Stimulated activated naive CD8-positive, alpha-beta T cell treated with anti-CD3 and anti-CD28 coated beads, Interleukin-15, Interleukin-2, amounts not matched to agents 100 U/mL and 50 U/mL, for 24 hours (primary cell): ENCODE data around the gene LBX2.
A peak's percentile ranks its signal among the peaks of the same experiment; 100 is the strongest.

Source experiments
- ATAC-seq: fragments of 150-1000 bp; cut with Tn5 transposase; one replicate; pipeline ENCODE4 v1.10.0; 2021
- DNase-seq: peaks from one replicate; pipeline ENCODE4 v3.0.0; 2021

Gene LBX2

DNA sequence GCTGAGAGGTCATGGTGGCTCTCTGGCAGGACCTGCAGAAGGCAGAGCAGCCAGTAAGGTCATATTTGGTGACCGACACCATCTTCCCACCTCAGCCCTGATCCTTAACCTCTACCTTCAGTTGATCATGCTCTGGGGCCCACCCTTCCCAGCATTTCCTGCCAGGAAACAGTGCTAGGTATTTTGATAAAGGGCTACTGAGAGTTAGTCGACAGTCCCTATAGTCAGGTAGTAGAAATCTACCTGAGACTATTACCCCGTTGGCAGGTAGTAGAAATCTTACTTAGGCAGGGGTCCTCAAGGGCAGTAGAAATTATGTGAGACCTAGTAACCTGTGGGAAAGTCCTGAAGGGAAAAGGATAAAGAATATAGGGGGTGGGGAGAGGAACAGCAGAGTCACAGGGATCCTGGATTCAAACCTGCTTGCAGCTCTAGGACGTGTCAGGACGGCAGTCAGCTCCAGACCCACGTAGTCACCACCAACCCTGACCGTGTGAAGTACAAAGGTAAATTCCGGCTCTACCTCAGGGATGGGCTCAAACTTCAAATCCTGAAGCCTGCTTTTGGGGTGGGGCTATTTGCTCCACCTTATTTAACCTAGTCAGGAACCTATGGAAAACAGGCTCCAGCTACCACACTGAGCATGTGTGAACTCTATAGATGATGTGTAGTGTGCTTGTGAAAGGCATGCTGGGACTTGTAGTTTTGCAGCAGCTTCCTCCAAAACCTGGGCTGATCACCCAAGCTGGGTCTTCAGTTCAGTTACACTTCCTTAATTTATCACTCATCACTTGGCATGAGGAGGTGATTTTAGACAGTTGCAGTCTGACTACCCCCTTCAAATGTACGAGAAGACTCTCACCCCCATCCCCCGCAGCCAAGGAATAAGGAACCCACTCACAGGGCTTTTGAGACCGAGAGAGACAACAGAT is 26.6 kb upstream of the LBX2 start, which contains the start of gene DQX1:
TSS of gene DQX1 (minus strand) at position 515 of the 932 bp plus-strand sequence. CDS start at position 13, 502 bp downstream.
- DNase-seq = no peak

DNA sequence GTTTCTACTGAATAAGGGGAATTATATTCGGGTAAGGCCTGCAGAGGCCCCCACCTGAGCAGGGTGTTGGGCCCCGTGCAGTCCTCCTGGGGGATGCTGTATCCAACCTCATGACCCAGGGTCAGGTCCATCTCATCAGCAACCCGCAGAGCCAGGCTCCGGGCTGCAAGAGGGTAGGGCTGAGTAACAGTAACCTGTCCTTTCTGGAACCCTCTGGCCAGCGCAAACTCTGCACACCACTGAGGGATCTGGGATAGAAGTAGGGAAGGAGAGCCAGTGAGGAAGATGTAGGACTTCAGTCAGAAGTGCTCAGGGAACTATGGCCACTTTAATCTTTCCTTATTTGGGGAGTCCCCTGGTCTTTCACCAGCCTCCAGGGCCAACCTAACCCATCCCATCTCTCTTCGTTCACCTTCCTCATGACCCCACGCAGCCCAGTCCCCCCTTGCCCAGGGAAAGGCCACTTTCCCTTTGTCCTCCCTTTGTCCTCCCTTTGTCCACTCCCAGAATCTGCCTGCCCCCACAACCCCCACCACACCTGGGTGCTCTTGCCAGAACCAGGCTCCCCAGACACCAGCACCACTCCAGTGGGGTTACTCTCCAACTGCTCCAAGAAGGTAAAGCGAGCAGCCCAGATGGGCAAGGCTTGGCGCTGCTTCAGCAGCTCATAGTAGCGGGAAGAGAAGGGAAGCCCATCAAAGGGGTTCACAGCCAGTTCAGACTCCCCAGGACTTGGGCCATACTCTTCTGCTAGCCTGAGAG is 25.7 kb upstream of the LBX2 start:
- no peak for ATAC-seq
- no peak for DNase-seq

More for the DNA sequence above, 26.6 kb upstream of the LBX2 start, which contains the start of gene DQX1:
- no peak for ATAC-seq

DNA sequence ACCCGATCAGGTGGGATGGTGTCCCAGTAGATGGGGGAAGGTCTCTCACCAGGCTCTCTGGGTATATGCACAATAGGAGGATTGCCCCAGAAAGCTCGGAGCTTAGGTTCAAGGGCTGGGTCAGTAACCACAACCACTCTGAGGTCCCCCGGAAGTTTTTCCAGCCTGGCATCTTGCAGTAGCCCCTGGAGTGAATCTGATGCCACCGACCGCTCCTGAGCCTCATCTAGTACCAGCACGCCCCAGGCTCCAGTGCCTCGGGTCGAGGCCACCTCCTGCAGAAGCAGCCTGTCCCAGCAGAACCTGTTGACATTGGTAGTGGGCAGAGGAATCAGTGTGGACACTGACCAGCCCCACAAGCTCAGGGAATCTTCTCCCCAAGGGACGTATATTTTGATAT is 24.6 kb upstream of the LBX2 start:
- ATAC-seq = no peak
- DNase-seq = no peak

DNA sequence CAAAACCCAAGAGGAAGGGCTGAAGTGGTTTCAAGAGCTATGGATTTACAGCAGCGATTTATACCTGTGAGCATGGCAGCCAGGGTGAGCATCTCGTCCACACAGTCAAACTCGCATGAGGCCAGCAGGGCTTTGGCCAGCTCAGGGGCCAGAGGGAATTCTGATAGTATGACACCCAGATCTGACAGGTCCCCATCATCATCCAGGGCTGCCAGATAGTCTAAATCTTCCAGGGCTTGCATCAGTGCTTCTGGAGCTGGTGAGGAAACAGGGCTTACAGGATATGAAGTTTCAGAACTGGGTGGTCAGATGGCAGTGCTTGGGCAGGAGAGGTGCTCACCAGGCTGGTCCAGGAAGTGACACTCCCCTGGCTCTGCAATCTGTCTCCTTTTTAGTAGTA is 23.1 kb upstream of the LBX2 start:
- ATAC-seq (no peak), DNase-seq (no peak)

DNA sequence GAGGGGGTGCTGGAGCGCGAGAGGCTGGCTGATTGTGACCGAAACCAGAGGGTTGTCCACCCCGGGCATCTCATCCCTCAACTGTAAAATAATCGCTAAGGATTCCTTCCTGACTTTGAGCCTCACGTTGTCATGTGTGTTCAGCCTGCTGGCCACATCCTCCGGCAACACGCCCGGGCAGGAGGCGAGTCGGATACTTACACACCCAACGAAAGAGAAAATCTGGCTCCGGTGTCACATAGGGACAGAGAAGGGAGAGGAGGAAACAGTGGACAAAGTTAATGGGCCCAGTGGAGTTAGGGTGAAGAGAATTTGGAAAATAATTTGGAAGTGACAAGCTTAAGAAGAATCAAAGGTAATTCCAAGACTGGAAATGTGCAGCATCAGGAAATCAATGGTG is 17.2 kb upstream of the LBX2 start:
- no peak for ATAC-seq
- DNase-seq = no peak

DNA sequence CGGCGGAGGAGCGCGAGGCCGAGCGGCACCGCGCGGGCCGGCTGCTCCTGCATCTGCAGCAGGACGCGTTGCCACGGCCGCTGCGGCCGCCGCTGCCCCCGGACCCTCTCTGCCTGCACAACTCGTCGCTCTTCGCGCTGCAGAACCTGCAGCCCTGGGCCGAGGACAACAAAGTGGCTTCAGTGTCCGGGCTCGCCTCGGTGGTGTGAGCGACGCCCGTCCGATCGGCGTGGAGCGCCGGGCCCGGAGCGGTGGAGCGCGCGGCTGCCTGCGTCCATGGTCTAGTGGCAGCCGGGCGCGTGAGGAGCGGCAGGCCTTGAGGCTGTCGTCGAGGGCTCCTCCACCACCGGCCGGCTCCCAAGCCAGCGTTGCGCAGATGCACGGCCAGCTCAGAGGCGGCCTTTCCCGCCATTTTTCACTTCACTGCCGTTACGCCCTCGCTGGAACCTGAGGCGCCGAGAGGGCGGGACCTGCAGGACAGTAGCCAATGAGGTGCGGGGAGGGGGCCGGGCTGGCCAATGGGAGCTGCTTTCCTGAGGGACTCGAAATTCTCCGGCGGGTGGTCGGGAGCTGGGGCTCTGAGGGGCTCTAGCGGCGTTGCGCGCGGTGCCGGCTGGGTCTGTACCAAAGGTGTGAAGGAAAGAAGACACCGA is 16.7 kb upstream of the LBX2 start:
- ATAC-seq (peak; percentile 67), DNase-seq (peak; percentile 78)

DNA sequence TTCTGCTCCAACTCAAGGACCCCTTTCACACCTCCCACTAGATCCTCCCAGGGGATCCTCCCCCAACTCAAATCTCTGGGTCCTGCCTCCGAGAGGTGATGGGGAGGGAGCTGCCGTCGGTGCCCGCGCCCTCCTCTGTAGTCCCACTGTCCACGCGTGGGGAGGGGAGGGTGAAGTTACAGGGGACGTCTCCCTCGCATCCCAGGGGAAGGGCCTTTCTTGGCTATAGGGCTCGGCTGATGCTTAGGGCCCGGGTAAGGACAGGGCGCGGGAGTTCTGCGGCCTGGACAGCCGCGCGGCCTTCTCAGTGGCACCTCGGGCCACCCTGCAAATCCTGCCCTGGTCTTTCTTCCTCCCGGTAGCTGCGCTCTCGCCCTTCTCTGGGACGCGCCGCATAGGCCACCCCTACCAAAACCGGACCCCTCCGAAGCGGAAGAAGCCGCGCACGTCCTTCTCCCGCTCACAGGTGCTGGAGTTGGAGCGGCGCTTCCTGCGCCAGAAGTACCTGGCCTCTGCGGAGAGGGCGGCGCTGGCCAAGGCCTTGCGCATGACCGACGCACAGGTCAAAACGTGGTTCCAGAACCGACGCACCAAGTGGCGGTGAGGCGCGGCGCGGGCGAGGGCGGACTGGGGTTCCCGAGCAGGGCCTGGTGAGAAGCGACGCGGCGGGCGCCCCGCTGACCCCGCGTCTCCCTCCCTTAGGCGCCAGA is 16.0 kb upstream of the LBX2 start:
- no peak for ATAC-seq
- no peak for DNase-seq

DNA sequence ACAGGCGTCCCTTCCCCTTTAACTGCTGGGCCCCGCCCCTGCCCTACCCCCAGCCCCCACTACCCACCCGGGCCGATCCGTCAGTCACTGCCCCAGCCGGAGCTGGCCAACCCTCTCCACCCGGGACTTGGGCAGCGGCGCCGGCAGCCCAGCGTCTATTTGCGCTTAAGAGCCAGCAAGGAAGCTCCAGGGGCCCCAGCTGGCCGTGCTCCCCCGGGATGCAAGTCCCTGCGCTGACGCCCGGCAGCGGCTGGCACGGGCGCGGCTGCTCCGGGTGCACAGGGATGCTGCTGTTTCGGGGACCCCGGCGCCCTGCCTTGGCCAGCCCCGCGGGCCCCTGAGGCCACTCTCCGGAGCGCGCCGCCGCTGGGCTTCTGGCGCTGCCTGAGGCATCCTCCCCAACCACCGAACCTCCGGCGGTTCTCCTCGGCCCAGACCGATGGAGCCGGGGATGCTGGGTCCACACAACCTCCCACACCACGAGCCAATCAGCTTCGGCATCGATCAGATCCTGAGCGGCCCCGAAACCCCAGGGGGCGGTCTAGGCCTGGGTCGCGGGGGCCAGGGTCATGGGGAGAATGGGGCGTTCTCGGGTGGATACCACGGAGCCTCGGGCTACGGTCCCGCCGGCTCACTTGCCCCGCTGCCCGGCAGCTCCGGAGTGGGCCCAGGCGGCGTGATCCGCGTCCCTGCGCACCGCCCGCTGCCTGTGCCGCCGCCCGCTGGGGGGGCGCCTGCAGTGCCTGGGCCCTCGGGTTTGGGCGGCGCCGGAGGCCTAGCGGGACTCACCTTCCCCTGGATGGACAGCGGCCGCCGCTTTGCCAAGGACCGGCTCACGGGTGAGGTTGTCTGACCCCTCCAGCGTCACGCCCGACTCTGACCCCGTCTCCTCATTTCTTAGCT is 15.2 kb upstream of the LBX2 start, which contains the start of gene TLX2:
TSS of gene TLX2 (plus strand) at position 83 of the 903 bp plus-strand sequence. CDS start at position 440, 357 bp downstream.
- ATAC-seq (peak; percentile 19), DNase-seq (no peak)

DNA sequence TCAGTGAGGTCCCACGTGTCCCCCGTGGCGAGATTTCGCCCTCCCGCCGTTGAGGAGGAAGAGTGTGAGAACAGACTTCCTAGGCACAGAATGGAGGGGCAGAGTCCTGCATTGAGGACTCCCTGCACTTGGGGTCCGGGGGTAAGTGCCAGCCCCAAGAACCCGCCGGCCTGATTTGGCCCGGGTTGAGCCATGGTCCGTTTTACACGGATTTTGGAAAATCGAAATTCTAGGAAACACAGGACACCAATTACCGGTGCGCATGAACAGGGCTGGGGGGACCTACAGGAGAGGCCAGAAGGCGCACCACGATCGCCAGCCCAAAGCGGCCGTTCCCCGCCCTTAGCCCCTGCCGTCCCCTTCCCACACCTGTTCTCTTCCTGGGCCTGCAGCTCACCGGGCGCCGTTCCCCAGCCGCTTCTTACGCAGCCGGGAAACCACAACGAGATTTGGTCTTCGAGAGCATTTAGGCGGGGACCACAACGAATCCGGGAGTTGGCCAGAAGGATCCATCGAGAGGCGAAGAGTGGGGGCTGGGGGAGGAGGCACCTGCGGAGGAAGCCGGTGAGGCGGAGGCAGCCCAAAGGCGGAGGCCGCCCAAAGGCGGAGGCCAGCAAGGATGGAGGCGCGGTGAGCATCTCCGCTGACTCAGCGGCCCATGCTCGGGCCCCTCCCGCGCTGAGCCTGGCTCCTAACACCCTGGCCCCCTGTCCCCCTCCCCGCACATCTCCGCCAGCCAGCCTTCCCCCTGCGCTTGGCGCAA is 14.4 kb upstream of the LBX2 start:
- ATAC-seq (peak; percentile 14), DNase-seq (peak; percentile 35)

DNA sequence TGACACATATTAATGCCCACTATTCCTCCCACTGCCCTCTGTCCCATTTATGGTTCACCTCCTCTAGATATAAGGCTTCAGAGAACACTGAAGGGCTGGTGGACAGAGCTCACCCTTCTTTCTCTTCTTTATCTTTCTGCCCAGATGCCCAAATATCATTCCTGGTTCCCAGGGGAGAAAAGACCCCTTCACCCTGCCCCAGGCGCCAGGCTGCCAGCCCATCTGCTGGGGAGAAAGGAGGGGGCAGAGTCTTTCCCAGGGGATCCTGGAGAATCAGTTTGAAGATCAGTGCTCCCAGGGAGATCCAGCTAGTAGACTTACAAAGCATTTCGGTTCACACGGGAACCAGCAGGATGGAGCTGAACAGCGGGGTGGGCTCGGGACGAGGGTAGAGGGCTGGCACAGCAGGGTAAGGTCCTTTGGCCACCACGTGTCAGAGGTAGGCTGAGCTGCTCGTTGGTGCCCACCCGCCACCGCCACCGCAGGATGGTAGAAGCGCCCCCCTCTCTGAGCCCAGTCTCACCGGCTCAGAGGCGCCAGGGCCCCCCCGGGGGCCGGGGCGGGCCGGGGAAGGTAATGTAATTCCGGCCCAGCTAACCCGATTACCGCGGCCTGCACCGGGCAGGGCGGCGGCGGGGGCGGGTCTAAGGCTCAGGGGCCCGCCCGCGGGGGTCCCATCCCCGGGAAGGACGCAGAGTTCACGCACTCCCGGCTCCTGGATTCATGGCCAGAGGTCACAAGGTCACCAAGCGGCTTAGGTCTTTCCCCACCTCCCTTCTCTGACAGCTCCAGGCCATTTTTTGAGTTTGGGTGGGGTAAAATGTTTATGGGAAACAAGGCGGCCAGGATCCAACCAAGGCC is 13.6 kb upstream of the LBX2 start:
- ATAC-seq (no peak), DNase-seq (no peak)

DNA sequence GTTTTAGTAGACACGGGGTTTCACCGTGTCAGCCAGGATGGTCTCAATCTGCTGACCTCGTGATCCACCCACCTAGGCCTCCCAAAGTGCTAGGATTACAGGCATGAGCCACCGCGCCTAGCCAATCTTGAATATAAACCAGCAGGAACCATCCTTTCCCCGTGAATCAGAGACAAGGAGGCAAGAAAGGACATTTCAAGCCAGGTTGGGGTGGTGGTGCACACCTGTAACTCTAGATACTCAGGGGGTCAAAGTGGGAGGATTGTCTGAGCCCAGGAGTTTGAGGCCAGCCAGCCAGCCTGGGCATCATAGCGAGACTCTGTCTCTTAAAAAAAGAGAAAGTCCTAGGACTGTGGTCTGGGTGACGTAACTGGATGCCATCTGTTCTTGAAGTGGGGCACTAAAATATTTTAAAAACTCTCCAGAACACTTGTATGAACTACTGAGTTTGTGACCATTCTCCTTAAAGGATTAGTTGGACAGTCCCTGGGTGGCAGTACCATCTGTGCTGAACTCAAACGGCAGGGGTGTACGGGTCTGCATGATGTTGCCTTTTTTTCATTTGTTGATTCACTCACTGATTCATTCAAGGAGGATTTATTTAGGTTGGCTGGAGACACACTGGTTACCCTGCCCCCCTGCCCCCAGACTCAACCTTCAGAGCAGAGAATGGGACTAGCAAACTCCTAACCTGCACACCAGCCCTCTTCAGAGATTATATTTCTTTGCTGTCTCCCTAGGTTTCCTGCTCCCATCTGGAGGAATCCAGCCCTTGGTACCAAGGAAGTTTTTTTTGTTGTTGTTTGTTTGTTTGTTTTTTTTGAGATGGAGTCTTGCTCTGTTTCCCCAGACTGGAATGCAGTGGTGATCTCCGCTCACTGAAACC is 11.9 kb upstream of the LBX2 start:
- ATAC-seq (no peak), DNase-seq (no peak)

DNA sequence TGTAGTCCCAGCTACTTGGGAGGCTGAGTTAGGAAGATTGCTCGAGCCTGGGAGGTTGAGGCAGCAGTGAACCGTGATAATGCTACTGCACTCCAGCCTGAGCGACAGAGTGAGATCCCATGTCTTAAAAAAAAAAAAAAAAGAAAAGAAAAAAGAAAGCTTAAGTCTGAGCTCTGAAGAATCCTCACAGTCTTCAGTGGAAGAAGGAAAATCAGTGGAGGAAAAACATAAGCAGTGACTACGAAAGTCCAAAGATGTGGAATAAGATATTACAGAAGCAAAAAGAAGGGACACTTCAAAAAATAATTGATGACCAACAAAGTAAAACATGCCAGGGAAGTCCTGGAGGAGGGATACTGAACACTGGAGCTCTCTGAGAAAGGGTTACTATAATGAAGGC is 10.9 kb upstream of the LBX2 start:
- DNase-seq = no peak
- no peak for ATAC-seq

DNA sequence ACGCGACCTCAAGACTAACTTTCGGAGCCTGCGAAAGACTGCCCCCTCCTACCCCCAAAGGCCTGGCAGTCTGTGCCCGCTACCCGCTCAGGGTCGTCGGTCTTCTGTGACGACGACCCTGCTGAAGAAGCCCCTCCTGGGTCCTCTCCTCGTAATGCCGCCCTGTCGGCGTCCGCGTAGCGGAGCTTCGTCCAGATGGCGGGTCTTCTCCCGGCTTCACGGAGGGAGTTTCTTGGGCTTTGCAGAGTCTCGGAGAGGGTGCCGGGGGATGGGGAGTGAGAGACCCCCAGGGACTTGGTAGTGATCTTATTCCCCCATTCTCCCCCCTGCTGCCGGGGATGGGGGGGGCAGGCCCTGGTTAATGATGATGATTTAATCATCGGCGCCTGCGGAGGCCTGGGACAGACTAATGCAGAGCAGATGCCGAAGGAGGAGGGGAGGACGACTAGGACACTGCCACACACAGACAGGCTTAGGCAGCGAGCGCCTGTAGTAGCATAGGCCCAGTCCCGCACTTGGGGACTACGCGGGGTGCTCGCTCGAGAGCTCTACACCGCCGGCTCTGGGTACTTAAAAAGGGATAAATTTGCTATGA is 8.6 kb upstream of the LBX2 start:
- no peak for DNase-seq
- no peak for ATAC-seq

DNA sequence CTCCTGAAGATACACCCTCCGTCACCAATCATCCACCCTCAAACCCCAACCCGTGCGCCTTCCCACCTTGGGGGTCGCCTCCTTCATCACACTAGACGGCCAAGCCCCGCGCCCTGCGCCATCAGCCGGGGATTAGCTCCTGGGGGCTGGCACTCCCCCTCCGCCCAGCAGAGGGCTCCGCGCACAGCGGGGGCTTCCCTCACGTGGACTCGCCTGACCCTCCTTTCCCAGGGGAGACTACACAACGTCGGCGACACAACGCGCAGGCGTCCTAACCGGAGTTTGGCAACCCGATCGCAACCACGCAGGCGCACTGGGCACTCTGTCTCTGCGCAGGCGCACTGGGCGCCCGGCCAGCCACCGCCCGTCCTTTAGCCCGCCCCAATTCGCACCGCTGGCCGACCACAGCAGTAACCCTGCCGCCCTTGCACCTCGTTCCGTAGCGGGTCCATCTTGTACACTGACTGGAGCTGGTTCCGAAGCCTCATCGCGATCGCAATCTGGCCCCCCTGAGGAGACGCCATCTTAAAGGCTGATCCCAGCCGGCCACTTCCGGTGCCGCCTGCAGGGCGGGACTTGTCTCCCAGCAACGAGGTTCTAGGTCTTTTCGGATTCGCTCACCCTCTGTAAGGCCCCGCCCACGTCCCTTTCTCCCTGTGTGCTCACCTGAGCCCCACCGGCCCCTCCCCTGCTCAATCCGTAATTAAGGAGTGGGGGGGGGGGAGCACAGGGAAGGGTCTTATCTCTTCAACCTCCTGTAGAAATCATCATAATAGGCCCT is 7.9 kb upstream of the LBX2 start, which contains the start of gene PCGF1:
TSS of gene PCGF1 (minus strand) at position 551 of the 781 bp plus-strand sequence. CDS start at position 524, 27 bp downstream.
- DNase-seq = peak; percentile 100
- peak; percentile 89 for ATAC-seq

DNA sequence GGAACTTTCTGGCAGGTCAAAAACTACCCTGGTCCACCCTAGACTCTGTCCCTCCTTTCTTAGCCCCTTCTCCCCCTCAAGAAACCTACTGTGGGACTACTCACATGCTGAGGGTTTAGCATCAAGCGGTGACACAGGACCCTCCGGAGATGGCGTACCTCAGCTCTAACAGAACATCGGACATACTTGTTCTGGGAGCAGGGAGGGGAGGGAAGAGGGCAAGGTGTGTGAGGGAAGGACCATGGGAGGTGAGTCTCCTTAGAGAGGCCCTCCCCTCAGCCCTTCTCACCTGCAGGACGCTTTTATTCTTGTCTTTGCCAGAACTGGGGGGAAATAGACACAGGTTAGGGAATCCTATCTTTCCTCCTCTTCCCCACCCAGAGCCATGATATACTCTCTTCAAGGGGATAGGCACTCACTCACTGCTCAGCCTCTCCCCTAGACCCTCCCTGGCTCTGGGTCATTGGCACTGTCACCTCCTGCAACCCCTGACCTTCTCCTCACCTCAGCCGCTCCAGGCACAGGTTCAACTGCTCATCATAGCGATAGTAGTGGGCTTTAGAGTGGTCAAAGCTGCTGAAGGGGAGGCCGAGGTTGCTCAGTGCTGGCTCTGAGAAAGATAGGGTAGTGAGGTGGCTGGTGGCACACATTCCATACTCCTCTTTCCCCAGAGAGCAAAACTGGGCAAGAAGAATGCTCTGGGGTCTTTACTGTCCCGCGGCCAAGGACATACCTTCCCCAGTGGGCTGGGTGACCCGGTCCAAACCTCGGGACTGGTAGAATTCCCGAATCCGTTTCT is 6.2 kb upstream of the LBX2 start:
- ATAC-seq (no peak), DNase-seq (no peak)

DNA sequence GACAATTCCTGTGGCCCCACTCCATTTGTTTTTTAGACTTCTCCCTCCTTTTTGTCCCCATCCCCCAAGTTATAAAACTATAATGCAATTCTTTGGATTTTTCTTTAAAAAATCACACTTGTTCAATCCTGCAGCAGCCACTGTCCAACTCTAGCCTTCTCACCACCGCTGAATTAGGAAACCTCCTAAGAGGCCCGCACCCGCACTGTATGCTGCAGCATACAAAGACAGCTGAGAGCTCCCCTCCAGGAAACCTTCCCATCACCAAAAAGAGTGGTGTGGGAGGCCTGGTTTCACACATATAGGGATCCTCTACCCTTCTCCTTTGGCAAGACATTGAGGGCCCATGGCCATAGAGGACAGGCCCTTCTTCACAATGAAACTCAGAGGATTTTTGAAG is 5.2 kb upstream of the LBX2 start:
- no peak for ATAC-seq
- no peak for DNase-seq
